Kasumi-1 (cell line): ENCODE results near the gene NPAS2.

Experiments used
- DNase-seq, 2 experiments: peaks; one replicate each; lab custom pipeline; 2025; lab: John Stamatoyannopoulos, UW

Gene NPAS2

GRCh38 chr2:100905132-100905805 is 85.3 kb downstream of the NPAS2 start:
- no peak for DNase-seq

GRCh38 chr2:100906131-100906530 is 86.2 kb downstream of the NPAS2 start:
- DNase-seq, result no peak

GRCh38 chr2:100906679-100907078 is 86.7 kb downstream of the NPAS2 start:
- DNase-seq, result no peak

- no peak for DNase-seq
These were observed 87.9 kb downstream of the NPAS2 start for GRCh38 chr2:100907832-100908231.

- DNase-seq, result no peak
These were observed 89.7 kb downstream of the NPAS2 start for GRCh38 chr2:100909534-100910081.

- no peak for DNase-seq
These were observed 90.2 kb downstream of the NPAS2 start for GRCh38 chr2:100910111-100910510.

- DNase-seq, result no peak
These were observed 99.4 kb downstream of the NPAS2 start for GRCh38 chr2:100919316-100919715.

- DNase-seq, result no peak
These were observed 101.8 kb downstream of the NPAS2 start for GRCh38 chr2:100921685-100922161.

- DNase-seq, result no peak
These were observed 103.6 kb downstream of the NPAS2 start for GRCh38 chr2:100923461-100924060.

GRCh38 chr2:100924122-100924519 is 104.2 kb downstream of the NPAS2 start:
- no peak for DNase-seq

GRCh38 chr2:100924520-100925451 is 104.8 kb downstream of the NPAS2 start:
- DNase-seq, result no peak

- DNase-seq, result no peak
These were observed 108.3 kb downstream of the NPAS2 start for GRCh38 chr2:100928235-100928634.

GRCh38 chr2:100929147-100929546 is 109.2 kb downstream of the NPAS2 start:
- no peak for DNase-seq

GRCh38 chr2:100934504-100935371 is 114.8 kb downstream of the NPAS2 start:
- DNase-seq, result no peak

GRCh38 chr2:100935372-100935752 is 115.4 kb downstream of the NPAS2 start:
- DNase-seq, result no peak

- no peak for DNase-seq
These were observed 116.3 kb downstream of the NPAS2 start for GRCh38 chr2:100936070-100936741.

GRCh38 chr2:100936972-100937542 is 117.1 kb downstream of the NPAS2 start:
- no peak for DNase-seq

- no peak for DNase-seq
These were observed 118.4 kb downstream of the NPAS2 start for GRCh38 chr2:100938031-100939026.

GRCh38 chr2:100939445-100939844 is 119.5 kb downstream of the NPAS2 start:
- no peak for DNase-seq
